Astrocyte of the cerebellum (primary cell): ENCODE results near the gene TMEM222.

ENCODE experiments used
- DNase-seq: peaks from one replicate; pipeline ENCODE4 v3.0.0-alpha.2; 2011; ENCODE audit warnings: low read depth
- H3K4me3 ChIP-seq: 2 replicates; pipeline ENCODE4 v1.5.1; 2011; ENCODE audit warnings: mild to moderate bottlenecking, low read depth, low read length, moderate library complexity
- in situ Hi-C: cut with HindIII; loops from 2 replicates; pipeline ENCODE4 v1.10.0; 2017; ENCODE audit warnings: low sequenced_read_pairs
- TF ChIP-seq, protein P1 (sequence below): IDR thresholded peaks from 2 replicates; pipeline ENCODE4 v1.5.1; 2012; ENCODE audit warnings: low read length, low read depth, moderate library complexity, mild to moderate bottlenecking; ENCODE audit errors: missing control alignments

Gene TMEM222

DNA sequence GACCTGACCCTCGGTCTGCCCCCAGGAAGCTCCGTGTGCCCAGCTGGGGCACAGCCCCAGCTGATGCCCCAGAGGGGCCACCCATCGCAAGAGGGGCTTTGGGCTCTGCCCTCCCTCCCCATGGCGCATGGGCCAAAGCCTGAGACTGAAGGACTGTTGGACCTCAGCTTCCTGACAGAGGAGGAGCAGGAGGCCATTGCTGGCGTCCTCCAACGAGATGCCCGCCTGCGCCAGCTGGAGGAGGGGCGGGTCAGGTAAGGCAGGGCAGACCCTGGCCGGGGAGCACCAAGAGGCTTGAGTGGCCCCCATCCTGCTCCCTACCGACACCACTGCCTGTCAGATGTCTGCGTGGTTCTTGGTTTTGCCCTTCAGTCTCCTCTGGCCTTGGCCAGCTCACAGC, 23.3 kb downstream of the TMEM222 start:
- no peak overlapping the region for H3K4me3 ChIP-seq
- DNase-seq: no peak
- in situ Hi-C loops: no loop called here
- TF ChIP-seq, protein P1, sequence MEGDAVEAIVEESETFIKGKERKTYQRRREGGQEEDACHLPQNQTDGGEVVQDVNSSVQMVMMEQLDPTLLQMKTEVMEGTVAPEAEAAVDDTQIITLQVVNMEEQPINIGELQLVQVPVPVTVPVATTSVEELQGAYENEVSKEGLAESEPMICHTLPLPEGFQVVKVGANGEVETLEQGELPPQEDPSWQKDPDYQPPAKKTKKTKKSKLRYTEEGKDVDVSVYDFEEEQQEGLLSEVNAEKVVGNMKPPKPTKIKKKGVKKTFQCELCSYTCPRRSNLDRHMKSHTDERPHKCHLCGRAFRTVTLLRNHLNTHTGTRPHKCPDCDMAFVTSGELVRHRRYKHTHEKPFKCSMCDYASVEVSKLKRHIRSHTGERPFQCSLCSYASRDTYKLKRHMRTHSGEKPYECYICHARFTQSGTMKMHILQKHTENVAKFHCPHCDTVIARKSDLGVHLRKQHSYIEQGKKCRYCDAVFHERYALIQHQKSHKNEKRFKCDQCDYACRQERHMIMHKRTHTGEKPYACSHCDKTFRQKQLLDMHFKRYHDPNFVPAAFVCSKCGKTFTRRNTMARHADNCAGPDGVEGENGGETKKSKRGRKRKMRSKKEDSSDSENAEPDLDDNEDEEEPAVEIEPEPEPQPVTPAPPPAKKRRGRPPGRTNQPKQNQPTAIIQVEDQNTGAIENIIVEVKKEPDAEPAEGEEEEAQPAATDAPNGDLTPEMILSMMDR: no peak

DNA sequence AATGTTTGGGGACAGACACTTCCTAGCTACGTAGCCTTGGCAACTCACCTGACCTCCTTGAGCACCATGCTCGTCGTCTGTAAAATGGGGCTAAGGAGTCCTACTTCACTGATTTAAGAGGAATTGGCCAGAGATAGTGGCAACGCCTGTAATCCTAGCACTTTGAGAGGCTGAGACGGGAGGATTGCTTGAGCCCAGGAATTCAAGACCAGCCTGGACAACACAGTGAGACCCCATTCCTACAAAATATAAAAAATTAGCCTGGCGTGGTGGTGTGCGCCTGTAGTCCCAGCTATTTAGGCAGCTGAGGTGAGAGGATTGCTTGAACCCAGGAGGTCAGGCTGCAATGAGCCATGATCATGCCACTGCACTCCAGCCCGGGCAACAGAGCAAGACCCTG, 24.4 kb downstream of the TMEM222 start:
- no peak for DNase-seq
- in situ Hi-C loops: no loop called here
- H3K4me3 ChIP-seq: no peak overlapping the region
- TF ChIP-seq, protein P1: no peak

DNA sequence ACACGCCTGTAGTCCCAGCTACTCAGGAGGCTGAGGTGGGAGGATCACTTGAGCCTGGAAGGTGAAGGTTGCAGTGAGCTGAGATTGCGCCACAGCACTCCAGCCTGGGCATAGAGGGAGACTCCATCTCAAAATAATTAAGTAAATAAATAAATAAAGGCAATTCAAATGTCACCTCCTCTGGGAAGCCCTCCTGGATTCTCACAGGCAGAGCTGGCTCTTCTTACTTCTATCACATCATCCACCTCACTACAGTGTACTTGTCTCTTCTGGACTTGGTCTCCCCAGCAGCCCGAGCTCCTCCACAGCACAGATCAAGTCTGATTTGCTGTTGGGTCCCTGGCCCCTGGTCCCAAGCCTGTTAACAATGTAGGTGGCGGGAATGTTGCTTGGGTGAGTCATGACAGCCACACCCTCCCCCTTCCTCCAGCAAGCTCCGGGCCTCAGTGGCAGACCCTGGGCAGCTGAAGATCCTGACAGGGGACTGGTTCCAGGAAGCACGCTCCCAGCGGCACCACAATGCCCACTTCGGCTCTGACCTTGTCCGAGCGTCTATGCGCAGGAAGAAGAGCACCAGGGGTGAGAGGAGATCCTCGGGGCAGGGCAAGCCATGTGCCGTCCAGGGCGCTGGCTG, 25.1 kb downstream of the TMEM222 start:
- in situ Hi-C loops: no loop called here
- H3K4me3 ChIP-seq: no peak overlapping the region
- no peak for DNase-seq
- TF ChIP-seq, protein P1: no peak

DNA sequence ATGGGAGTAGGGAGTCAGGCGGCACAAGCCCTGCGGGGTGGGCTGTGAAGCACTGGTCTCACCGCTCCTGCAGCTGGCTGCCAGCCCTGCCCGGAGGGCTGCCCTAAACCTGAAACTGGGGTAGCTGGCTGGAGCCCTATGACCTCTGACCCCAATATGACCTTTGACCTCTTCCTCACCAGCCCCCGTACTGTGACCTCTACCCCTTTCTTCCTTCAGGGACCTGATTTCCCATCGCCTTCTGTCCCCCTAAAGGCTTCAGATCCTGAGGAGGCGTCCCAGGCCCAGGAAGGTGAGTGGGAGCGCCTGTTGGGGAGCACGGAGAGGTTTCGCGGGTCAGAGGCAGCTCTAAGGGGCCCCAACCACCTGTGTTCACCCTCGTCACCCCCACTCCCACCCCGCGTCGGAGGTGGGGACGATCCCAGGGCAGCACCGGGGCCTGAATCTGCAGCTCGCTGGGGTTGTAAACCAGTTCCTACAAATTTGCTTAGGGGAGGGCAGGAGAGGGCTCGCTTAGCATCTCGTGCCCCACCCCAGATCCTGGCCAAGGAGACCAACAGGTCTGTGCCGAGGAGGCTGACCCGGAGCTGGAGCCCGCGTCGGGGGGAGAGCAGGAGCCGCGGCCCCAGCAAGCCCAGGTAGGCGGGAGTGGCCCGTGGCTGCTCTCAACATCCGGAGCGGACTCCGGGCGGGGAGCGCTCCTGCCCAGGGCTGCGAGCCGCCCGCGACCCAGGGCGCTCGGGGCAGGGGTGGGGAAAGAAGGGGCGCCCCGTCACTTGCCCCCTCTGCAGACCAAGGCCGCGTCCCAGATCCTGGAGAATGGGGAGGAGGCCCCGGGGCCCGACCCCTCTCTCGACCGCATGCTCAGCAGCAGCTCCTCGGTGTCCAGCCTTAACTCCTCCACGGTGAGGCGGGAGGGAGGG, 27.2 kb downstream of the TMEM222 start:
- in situ Hi-C loops: no loop called here
- no peak for DNase-seq
- TF ChIP-seq, protein P1: no peak
- H3K4me3 ChIP-seq: peak overlapping the region; percentile 34

DNA sequence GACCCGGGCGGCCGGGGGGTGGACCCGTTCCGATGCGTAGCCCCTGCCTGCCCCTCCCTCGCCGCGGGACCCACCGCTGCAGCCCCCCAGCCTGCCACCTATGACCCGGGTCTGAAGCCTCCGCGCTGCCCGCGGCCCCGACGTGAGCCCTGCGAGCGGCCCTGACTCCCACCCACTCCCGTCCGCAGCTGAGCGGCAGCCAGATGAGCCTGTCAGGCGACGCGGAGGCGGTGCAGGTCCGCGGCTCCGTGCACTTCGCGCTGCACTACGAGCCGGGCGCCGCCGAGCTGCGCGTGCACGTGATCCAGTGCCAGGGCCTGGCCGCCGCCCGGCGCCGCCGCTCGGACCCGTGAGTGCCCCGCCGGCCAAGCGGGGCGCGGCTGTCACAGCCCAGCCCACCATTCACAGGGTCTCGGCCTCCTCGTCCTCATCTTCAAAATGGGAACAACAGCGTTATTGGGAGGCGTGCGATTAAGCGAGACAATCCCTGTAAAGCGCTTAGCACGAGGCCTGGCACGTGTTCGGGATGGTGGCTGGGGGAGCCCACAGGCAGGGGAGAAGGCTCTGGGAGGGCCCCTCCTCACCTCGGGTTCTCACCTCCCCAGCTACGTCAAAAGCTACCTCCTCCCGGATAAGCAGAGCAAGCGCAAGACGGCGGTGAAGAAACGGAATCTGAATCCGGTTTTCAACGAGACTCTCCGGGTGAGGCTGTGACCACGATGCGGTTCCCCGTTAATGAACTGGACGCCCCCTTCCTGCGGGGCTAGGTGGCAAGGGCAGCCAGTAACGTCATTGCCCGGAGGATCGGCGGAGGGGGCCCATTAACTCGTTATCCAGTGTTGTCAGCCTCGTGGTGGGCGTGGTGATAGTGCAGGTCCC, 28.1 kb downstream of the TMEM222 start:
- no peak for DNase-seq
- in situ Hi-C loops: no loop called here
- TF ChIP-seq, protein P1: no peak
- H3K4me3 ChIP-seq: peak overlapping the region; percentile 34
